DND-41 (cell line): ENCODE results near the gene RAD51B.

ENCODE experiments used
- CTCF ChIP-seq: IDR thresholded peaks from 2 replicates; pipeline ENCODE4 v1.5.1; 2012; ENCODE audit warnings: borderline replicate concordance, low read length, moderate library complexity, mild to moderate bottlenecking; ENCODE audit not compliant: poor library complexity, severe bottlenecking; ENCODE audit errors: extremely low read depth
- EZH2 ChIP-seq: IDR thresholded peaks from 3 replicates; pipeline ENCODE4 v1.6.1; 2012; ENCODE audit warnings: borderline replicate concordance, low read depth, mild to moderate bottlenecking, moderate library complexity, low read length, inconsistent platforms; ENCODE audit not compliant: severe bottlenecking

DNA sequence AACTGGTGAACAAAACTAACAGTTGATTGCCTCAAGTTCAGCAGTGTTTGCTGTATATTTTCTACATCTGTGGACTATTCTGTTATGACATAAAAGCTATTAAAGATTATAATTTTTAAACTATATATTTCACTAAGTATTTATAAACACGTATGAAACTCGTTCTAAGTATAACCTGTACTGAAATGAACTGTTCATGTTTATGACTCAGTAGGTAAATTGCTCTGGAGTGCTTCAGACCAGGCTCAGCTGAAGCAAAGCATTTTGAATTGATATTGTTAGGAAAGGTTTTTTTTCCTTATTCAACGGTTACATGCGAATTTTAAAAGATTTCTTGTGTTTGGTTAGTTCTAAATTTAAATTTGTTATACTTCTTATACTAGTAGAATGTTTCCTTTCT lies 151.3 kb downstream of the RAD51B start:
- TF ChIP-seq CTCF (no peak), EZH2 (no peak)
